ENCODE results near the gene TXNDC5.

- TF ChIP-seq CTCF (IDR thresholded peaks at IDR 0.05) (no peak), POLR2A (IDR thresholded peaks at IDR 0.05) (no peak)
Measured at GRCh38 chr6:7919871-7920270, 9.3 kb upstream of the TXNDC5 start.
